Midbrain (tissue), 1 donor: ENCODE measurements around the gene ERCC5.

ENCODE experiments used
- DNase-seq: peaks from one replicate; lab custom pipeline; 2025; lab: John Stamatoyannopoulos, UW

ERCC5 gene

DNA sequence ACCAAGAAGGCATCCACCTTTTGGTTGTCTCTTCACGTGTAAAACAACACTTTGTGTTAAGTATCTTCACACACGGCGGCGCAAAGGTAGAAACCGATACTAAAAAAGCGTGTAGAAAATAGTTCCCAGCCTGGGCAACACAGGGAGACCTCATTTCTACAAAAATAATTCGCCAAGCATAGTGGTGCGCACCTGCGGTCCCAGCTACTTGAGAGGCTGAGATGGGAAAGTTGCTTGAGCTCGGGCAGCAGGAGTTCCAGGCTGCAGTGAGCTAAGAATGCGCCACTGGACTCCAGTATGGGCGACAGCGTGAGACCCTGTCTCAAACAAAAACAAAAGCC, 573 bp upstream of the ERCC5 start:
- DNase-seq: no peak

DNA sequence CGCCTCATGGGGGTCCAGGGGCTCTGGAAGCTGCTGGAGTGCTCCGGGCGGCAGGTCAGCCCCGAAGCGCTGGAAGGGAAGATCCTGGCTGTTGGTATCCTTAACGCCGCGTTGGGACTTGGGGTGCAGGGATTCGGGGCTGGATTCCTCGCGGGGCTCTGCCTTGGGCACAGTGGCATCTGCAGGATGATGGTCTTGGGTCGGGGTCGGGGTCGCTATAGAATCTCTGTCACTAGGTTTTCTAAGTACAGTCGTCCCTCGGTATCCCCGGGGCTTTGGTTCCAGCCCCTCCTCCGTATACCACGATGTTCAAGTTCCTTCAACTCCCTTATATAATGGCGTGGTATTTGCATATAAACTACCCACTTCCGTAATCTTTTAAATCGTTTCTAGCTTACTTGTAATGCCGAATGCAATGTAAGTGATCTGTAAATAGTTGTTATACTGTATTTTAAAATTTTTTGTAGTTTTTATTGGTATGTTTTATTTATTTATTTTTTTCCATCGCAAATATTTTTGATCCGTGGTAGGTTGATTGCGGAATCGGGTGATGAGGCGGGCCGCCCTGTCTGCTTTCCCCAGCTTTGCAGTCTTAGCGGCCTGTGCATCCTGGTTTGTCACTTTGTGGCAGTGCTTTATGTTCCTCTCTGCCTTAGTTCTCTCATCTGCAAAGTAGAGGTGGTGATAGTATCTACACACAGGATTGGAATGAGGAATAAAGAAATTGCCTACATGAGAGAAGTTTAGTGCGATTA, 606 bp downstream of the ERCC5 start:
- peak; percentile 35 for DNase-seq

DNA sequence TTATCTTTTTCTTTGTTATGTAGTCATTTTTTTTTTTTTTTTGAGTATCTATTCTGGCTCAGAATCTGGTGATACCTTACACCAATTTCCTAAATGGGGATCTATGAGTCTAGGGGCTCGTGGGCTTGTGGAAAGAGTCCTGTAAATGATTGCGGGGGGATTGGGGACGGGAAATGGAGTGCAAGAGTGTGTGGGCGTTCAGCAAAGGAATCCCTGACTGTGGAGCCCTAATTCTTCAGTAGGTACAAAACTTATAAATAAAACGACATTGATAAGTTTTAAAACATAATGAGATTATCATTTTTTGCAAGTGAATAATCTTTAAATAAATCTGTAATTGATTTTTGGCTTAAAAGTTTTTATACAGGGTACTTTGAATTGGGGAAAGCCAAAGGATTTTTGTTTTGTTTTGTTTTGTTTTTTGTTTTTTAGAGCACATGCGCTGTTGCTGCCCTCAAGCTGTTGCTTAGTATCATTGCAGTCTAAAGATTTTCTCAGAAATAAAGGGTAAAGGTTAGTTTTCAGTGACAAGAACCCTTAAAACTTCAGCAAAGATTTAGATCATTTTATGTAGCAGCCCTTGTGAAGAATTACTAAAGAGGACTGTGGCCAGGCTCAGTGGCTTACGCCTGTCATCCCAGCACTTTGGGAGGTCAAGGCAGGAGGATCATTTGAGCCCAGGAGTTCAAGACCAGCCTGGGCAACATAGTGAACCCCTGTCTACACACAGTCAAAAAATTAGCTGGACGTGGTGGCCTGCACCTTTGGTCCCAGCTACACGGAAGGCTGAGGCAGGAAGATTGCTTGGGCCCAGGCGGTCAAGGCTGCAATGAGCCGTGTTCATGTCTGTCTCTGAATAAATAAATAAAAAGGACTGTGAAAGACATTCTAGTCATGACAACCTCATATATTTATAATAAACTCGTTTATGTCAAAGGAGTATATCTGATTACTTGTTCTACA, 1.7 kb downstream of the ERCC5 start:
- DNase-seq: peak; percentile 27

DNA sequence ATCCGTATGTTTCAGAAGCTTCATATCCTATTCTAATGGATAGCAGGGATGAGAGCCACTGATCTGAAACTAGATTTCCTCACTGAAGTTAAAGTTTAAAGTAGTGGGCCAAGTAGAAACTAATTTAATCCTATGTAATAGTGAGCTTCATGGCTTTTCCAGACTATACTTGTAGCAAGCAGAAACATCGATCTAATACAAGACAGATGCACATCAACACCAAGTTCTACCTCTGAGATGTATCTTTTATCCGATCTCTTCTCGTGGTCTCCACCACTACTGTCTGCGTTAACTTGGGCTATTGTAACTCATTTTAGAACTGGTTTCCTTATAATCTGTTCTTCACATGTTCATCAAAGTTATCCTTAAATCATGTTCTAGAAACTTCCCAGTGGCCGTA, 3.1 kb downstream of the ERCC5 start:
- no peak for DNase-seq

DNA sequence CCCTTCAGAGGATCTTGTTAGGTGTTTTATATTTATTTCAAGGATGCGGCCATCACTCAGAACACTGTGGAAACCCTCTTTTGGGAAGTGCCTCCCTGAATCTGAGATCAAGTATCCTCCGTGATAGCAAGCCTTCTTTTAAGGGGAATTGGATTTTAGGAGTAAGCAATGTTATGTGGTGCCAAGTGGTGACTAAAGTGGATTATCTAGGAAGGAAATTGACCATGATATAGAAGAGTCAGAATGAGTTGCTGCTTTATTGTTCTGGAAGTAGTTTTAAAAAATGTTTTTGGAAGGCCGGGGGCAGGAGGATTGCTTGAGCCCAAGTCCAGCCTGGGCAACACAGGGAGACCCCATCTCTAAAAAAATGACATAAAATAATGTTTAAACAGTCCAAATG, 6.7 kb downstream of the ERCC5 start:
- no peak for DNase-seq

DNA sequence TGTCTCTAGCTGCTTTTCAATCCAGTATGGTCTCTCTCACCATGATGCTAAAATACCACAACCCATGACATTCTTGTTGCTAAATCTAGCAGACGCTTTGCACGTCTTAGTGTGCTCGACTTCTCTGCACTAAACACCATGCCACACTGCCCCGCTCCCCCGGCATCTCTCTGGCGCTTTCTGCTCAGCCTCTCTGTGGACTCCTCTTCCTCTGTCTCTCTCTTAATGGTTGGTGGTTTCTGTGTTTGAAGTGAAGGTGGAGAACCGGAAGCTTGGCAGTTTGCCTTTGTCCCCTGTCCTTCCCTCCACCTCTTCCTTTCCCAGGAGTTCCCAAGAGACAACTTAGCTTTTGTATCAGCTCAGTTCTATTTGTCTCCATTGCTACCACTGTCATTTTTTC, 8.8 kb downstream of the ERCC5 start:
- no peak for DNase-seq

DNA sequence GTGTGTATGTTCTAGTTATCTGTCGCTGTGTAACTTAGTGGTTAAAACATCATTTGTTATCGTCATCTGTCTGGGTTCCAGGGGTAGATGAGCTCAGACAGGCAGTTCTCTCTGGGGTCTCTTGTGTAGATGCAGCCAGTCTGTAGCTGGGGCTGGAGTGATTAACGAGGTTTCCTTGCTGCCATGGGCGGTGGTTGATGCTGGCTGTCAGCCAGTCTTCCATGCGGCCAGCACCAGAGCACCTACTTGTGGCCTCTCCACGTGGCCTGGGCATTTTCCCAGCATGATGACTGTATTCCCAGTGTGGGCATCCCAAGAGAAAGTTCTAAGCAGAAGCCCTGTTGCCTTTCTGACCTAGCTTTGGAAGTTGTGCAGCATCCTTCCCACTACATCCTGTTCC, 10.7 kb downstream of the ERCC5 start:
- no peak for DNase-seq

DNA sequence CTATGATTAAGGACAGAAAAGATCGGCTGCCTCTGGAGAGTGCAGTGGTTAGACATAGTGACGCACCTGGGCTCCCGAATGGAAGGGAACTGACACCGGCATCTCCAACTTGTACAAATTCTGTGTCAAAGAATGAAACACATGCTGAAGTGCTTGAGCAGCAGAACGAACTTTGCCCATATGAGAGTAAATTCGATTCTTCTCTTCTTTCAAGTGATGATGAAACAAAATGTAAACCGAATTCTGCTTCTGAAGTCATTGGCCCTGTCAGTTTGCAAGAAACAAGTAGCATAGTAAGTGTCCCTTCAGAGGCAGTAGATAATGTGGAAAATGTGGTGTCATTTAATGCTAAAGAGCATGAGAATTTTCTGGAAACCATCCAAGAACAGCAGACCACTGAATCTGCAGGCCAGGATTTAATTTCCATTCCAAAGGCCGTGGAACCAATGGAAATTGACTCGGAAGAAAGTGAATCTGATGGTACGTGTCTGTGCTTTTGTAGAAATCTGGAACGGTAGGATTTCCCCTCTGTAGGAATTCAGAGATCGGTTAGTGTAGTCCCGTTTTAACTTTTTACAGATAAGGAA, 16.9 kb downstream of the ERCC5 start:
- DNase-seq: no peak

DNA sequence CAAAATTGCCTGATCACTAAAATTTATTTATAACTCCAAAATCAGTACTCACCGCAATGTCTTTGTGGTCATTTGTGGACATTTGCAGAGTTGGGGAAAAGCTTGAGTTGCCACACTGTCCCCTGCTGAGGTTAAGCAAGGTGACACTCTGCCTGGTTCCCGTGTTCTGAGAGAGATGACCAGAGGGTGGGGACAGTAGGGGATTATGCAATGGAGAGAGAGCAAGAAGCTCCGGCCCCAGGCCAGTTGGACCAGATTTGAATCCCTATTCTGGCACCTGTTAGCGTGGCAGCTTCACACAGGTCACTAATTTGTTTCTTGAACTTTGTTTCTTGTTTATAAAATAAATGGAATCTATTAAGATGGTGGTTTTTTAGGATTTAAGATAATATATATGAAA, 17.8 kb downstream of the ERCC5 start:
- no peak for DNase-seq

DNA sequence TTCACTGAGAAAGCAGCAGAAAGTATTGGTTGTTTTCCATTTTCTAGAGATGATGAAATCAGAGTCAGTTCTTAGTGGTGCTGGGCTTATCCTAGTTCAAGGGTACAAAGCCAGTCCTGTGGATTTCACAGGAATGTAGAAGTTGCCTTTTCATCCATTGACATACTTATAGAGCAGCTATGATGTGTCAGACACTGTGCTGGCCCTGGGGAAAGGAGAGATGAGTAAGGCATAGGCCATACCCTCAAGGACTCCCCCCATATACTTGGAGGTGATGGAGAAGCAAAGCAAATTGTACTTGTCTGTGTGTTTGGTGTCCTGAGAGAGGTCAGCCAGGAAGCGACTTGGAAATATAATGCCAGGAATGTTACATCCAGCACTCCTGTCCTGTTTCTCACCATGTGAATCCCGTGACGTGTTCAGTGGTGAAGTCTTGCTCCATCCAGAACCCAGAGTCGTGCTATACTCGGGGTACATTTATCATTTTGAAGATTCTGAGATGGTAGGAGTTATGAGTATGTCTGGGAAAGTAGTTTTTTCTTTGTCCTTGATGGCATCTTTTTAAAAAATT, 22.6 kb downstream of the ERCC5 start:
- DNase-seq: no peak

DNA sequence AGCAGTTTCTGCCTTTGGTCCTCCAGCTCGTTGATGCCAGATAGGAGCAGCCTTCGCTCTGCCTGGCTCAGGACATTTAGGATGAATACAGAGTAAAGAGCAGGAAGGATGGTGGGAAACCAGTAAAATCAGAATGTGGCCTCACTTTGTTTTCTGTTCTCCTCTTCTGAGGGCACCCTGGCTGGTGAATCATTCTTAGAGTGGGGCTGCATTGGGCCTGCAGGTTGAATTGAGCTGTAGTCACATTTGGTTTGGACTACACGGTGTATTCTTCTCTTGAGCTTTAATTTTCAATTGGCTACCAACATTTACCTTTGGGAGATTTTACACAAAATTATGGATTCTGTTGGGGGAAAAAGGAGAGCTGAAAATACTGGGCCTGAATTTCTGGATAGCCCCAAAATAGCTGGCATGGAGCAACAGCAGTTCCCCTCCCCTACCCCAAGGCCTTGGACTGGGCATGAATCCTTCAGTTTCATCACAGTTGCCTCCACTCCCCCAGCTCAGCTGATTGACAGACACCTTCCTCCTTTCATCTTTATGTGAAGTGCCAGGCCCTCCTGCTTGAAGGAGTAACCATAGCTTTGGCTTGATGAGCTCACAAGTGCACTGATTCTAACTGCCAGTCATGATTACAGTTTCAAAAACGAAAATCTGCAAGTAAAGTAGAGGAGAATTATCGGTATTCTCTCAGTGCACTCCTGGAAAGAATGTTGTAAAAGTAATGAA, 24.3 kb downstream of the ERCC5 start:
- DNase-seq: no peak

DNA sequence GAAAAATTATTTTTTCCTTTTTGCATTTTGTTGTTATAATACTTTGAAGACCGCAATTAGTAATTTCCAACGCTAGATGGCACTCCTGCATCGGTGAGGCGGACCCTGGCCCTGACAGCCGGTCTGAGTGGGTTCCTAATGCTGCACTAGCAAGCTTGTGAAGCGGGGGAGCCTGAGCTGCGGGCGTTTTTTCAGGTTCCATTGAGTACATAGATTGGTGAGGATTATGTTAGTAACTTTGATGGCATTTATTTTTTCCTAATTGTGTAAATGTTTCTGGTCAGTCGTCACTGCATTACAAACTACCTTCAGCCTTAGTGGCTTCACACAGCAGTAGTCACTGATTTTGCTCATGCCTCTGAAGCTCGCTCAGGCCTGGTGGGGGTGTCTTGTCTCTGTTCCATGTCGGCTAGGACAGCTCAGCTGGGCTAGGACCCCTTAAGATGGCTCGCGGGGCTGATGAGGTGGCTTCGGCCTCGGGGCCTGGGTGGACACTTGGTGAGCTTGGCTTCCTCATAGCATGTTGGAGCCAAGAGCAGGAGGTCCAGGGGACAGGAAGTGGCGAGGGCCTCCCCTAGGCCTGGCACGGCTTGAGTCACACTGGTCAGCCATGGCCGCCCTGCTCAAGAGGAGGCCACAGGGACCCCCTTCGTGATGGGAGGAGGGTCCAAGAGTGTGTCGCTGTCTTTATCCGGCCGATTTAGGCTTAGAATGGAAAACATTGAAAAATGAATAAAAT, 25.0 kb downstream of the ERCC5 start:
- peak; percentile 77 for DNase-seq

DNA sequence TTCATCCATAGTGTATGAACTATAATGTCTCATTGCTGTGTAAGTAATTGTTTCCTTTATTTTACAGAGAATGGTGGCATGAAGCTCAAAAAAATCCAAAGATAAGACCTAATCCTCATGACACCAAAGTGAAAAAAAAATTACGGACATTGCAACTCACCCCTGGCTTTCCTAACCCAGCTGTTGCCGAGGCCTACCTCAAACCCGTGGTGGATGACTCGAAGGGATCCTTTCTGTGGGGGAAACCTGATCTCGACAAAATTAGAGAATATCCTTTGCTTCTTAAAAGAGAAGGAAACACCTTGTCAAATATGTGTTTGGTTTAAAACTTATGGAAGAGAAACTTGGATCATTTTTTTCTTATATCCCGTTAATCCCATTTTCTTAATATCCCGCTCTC, 26.3 kb downstream of the ERCC5 start:
- no peak for DNase-seq

DNA sequence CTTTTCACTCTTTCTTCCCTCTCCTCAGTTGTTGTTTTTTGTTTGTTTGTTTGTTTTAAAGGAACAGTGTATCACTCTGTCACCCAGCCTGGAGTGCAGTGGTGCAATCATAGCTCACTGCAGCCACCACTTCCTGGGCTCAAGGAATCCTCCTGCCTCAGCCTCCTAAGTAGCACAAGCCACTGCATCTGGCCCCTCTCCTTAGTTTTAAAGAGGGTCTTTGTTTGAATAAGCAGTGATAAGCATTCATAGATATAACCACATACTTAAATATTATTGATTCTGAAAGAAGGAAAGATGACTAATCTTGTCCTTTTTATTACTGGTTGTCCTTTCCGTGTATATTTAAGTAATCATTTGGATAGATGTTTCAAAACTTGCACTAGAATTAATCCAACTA, 26.7 kb downstream of the ERCC5 start:
- no peak for DNase-seq

DNA sequence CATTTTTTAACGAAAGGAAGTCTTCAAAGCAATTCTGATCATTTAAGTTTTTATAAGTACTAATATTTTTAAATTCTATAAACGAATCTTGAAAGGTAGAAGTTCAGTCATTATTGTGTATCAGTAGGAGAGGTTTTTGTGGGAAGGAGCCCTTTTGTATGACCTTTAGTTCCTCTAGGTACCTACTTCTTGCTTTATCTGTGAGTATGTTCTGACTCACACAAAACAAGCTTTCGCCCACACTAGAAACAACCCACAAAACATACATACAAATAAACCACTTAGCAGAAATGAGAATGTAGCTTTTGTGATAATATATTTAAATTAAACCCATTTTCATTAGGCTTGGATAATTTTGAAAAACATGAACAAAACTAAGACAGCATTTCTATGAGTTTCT, 27.8 kb downstream of the ERCC5 start:
- no peak for DNase-seq

DNA sequence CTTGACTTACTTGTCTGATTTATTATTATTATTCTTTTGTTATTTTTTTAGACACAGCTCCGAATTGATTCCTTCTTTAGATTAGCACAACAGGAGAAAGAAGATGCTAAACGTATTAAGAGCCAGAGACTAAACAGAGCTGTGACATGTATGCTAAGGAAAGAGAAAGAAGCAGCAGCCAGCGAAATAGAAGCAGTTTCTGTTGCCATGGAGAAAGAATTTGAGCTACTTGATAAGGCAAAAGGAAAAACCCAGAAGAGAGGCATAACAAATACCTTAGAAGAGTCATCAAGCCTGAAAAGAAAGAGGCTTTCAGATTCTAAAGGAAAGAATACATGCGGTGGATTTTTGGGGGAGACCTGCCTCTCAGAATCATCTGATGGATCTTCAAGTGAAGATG, 29.4 kb downstream of the ERCC5 start:
- no peak for DNase-seq

DNA sequence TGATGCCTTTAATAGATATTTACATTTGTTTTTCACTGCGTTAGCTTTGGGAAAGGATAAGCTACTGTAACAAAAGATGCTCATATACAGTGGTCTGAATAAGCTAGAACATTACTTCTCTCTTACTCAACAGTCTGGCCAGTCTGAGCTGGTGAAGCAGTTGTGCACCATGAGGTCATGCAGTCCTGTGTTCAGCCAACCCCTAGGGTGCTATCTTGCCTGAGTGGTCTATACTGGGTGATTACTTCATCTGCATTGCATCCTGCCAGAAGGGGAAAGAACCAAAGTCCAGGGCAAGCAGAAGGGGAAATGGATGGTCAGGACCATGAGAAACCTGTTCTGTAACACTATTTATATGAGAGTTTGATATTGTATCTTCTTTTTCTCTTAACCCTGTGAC, 31.5 kb downstream of the ERCC5 start:
- no peak for DNase-seq

DNA sequence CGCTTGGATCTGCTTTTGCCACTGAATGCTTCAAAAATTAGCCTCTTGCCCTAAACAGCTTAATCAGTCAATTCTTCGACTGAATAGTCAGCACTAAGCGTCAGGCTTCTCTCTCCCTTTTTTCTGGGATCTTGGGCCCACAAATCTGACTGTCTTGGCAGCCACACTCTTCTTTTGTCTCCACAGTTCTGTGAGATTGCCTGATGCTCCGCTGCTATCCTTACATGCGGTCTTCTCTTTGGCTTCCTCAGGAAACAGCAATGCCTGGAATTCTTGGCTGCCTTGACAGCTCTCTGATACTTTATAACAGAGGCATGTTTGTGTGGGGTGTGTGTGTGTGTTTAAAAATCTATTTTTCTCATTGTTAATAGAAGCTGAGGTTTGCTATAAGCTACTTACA, 32.6 kb downstream of the ERCC5 start:
- DNase-seq: no peak

DNA sequence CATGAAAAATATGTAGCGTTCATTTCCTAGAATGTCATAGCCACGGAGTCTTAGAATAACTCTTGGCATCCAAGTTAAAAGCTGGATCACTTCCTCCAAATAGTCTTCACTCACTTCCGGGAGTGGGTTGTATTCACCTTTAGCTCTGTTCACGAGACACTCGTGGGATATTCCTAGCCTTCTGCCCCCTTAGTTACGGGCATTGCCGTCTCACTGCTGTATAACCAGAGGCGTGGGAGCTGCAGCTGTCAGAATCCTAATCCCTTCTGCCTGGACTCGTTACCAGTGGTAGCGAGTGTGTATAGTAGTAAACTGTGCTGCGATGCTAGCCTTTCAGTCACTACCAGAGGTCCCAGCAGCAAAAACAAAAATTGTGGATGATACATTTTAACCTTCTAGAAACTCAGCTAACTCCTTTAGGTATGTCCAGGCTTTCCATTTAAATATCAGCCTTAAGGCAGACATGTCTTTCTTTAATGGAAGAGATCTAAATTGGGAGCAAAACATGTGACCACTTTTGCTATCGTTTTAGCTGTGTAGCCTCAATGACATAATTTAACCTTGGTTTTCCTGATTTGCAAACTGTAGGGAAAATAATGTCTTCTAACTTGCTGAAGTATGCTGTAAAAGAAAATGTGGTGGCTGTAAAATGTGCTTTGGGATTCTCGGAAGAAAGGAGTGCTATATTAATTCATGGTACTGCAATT, 34.1 kb downstream of the ERCC5 start:
- no peak for DNase-seq

DNA sequence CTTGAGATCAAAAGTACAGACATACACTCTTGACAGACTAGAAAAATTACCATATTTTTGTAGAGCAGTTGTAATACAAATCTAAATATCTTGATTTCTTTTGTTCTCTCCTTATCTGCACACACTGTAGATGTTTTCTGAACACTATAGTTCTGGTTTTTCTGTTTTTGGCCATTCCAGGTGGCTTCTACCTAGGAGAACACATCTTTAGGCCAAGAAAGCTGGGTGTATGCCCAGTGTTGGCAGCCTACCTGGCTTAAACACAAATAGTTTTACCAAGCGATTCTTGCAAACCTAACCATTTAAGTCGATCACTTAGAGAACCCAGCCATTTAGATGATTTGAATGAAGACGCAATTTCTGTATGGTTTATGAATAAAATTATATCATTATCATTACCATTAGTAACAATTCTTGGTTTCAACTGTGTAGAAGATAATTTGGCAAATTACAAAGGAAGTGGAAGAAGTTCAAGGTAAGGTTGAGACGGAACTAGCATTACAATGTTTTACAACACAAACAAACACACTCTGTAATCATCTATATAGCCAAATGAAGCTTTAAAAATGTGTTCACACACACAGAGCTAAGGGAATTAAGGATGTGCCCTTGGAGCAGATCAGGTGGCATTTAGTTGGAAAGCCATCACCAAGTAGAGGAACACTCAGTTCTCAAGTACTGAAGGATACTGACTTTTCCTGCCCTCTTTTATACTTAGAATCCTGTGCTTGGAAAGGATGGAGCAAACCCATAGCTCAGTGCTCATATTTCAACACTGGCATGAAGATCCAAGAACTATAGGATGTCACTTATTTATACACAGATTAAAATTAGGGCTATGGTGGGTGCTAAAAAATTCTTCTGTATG, 36.2 kb downstream of the ERCC5 start:
- no peak for DNase-seq
